Measurements from ENCODE around the gene GALNT18. TPM values are rescaled to one million over a fixed set of nuclear protein-coding genes. Genes with fewer than 3 reads are reported as not detected.
A peak's percentile ranks its signal among the peaks of the same experiment; 100 is the strongest.

Gene GALNT18
- total RNA-seq, 1 experiment from 2014 or later: 1.7 TPM

DNA sequence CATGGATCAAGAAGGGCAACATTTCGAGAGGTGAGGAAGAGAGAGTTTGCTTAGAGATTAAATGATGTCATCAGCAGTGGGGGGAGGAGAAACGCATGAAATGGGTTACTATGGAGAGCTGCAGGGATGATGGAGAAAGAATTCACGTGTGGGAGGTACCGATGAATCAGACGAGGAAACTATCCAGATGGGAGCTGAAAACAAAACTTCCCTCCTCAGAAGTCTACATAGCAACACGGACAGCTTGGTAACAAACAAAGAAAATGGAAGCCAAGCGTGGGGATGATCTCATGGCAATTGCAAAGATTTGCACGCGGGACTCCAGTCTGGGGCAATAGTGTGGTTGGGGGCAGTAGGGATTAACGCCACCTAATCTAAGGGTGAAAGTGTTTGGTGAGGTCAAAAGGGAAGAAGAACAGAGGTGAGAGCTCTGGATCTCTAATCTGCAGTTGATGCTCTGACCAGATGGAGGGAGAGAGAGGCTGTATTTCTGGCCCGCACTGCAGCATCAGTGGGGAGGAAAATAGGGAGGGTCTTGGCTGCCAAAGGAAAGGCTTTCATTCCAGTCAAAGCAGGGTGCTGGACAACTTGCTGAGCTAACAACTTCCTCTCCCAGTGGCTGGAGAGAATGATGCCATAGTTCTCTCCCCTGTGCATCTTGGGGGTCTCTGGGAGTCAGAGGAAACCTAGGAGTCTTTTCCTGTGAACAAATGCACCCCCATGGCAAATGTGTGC lies 225.3 kb downstream of the GALNT18 start:
- Mint-ChIP-seq H3K27ac (peak overlapping the region in 2 of 3 experiments; percentile 11 to 73; a peak in 3 of 7 replicates), H3K4me1 (peaks cover 6% of the 10 kb centered on the region in 2 experiments), H3K36me3 (ENCODE audit: insufficient read depth in 1 of 3, low read depth in 3 of 3) (no peaks in the 10 kb centered on the region), H3K9me3 (no peaks in the 10 kb centered on the region), H3K4me3 (no peak overlapping the region), H3K27me3 (ENCODE audit: low read depth) (peaks cover 8% of the 10 kb centered on the region)
- WGBS (ENCODE audit: extremely low coverage, insufficient read length, low lambda C conversion rate): no CpG with 5 or more reads among the region's 11 CpGs
- Histone ChIP-seq H3K9me3 (ENCODE audit: control insufficient read depth, low read depth, low read length) (no peaks in the 10 kb centered on the region), H2AFZ (ENCODE audit: low read length) (no peak overlapping the region), H3K4me1 (ENCODE audit: insufficient read depth, low read length) (no peaks in the 10 kb centered on the region), H2BK20ac (ENCODE audit: low read depth, low read length, poor library complexity, severe bottlenecking) (no peak overlapping the region), H3K27me3 (ENCODE audit: insufficient read depth, low read length) (no peaks in the 10 kb centered on the region), H2BK12ac (ENCODE audit: insufficient read length, low read depth, low read length) (no peak overlapping the region), H4K5ac (ENCODE audit: insufficient read length, low read depth, low read length) (no peak overlapping the region), H2BK5ac (ENCODE audit: insufficient read length, low read length) (no peak overlapping the region), H3K79me2 (ENCODE audit: insufficient read depth, low read length) (no peaks in the 10 kb centered on the region), H2AK5ac (ENCODE audit: insufficient read length, low read length) (no peak overlapping the region), H4K8ac (replicated peaks; ENCODE audit: insufficient read length, low read depth, low read length) (no peak overlapping the region), H3K23me2 (ENCODE audit: insufficient read length, low read depth, low read length, poor library complexity, severe bottlenecking) (no peaks in the 10 kb centered on the region), H3K23ac (ENCODE audit: insufficient read length, low read depth, low read length) (no peak overlapping the region), H3K14ac (ENCODE audit: insufficient read depth, low read length) (no peak overlapping the region), H2BK120ac (ENCODE audit: low read depth, low read length, poor library complexity, severe bottlenecking) (no peak overlapping the region), H3K9ac (ENCODE audit: extremely low read depth, insufficient read length, low read length) (no peak overlapping the region), H3K18ac (ENCODE audit: insufficient read length, low read depth, low read length) (no peak overlapping the region), H3K56ac (ENCODE audit: insufficient read length, low read depth, low read length) (no peak overlapping the region), H4K91ac (ENCODE audit: insufficient read length, low read depth, low read length) (no peak overlapping the region), H3T11ph (ENCODE audit: low read length) (no peak overlapping the region), H3K27ac (ENCODE audit: insufficient read length, low read depth, low read length) (no peak overlapping the region), H4K20me1 (ENCODE audit: control insufficient read depth, insufficient read depth, insufficient read length) (no peaks in the 10 kb centered on the region), H2BK15ac (ENCODE audit: low read depth, low read length) (no peak overlapping the region), H3K4ac (ENCODE audit: low read depth, low read length) (no peak overlapping the region), H3K79me1 (ENCODE audit: insufficient read depth, low read depth, low read length, poor library complexity, severe bottlenecking) (no peaks in the 10 kb centered on the region), H3K4me2 (ENCODE audit: insufficient read depth, insufficient read length, low read length) (no peak overlapping the region)
- TF ChIP-seq, protein P1, sequence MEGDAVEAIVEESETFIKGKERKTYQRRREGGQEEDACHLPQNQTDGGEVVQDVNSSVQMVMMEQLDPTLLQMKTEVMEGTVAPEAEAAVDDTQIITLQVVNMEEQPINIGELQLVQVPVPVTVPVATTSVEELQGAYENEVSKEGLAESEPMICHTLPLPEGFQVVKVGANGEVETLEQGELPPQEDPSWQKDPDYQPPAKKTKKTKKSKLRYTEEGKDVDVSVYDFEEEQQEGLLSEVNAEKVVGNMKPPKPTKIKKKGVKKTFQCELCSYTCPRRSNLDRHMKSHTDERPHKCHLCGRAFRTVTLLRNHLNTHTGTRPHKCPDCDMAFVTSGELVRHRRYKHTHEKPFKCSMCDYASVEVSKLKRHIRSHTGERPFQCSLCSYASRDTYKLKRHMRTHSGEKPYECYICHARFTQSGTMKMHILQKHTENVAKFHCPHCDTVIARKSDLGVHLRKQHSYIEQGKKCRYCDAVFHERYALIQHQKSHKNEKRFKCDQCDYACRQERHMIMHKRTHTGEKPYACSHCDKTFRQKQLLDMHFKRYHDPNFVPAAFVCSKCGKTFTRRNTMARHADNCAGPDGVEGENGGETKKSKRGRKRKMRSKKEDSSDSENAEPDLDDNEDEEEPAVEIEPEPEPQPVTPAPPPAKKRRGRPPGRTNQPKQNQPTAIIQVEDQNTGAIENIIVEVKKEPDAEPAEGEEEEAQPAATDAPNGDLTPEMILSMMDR (conservative IDR thresholded peaks at IDR 0.05): no peak
- DNase-seq: no peak
